CD4-positive, alpha-beta T cell treated with Interleukin-15 for 4 hours (primary cell): ENCODE measurements around the gene SCIN.

Source experiments
- DNase-seq: peaks from one replicate; pipeline ENCODE4 v3.0.0-alpha.2; 2020; ENCODE audit warnings: low spot score

The SCIN gene

DNA sequence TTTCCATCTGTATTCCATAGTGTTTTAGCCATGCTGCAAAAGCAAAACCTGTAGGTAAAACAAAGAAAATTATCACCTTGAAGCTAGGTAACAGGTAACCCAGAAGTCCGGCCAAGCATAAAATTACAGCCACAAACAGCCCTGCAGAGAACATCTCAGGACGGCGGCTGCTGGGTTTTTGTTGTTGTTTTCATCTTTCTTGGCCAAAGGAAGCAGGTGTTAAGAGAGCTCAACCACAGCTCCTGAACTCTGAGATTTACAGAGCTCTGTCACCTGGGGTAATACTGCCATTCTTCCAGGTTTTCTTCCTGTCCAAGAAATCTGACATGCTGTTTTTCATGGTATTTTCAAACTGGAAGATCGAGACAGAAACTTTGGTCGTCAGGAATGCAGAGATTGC lies 847 bp upstream of the SCIN start:
- no peak for DNase-seq

GRCh38 chr7:12570168-12570533 lies 369 bp upstream of the SCIN start:
- no peak for DNase-seq

DNA sequence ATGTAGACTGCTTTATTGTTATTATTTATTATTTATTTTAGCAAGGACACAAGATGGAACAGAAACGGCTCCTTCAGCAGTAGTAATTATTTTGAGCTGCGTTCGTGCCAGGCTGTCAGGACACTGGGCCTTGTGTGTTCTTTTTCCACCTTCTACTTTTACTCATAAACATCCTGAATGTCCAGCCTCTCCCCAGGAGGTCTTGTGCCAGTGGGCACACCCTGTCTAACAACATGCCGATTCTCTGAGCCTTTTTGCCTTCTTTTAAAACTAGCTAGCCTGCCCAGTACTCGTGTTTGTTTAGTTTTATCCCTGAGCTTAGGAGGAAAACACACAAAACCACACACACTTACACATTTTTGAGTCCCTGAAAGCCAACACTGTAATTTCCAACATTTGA lies 1.2 kb downstream of the SCIN start:
- no peak for DNase-seq

GRCh38 chr7:12572941-12573575 lies 2.5 kb downstream of the SCIN start:
- DNase-seq = no peak

DNA sequence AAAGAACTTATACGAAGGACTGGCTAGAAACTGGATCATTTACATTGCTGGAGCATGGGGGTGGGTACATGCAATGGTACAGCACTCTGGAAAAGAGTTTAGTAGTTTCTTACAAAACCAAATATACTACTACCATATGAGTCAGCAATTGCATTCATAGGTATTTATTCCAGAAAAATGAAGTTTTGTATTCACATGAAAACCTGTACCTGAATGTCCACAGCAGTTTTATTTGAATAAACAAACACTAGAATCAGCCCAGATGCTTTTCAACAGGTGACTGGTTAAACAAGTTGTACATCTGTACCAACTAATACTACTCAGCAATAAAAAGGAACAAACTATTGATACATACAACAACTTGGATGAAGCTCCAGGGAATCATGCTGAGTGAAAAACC lies 3.4 kb downstream of the SCIN start:
- no peak for DNase-seq

DNA sequence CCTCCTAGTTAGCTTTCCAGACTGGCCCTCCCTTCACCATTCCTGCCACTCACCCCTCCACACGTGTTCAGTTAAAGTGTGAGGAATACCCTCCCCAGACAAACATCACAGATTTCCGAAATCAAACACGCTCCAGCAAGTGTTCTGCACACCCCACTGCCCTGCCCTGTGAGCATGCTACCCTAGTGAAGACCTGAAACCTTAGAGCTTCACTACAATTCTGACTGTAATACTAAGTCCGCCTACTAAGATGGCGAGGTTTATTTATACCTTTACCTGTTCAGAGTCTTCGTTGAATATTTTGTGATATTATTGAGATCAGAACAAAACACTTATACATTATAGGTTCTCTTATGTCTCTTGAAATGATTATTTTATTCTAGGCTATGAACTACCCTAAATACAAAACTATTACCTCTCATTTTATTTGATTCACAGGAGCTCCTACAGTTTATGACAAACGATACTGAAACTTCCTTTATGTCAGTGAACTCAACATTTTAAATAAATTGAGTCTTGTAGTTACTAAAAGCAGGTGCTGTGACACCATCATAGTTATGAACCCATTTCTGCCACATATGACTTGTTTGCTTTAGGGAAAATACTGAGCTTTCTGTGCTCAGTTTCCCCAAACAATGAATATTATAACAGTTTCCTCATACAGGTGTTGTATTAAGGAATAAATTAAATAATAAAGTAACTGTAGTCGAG lies 8.6 kb downstream of the SCIN start:
- DNase-seq = no peak

- no peak for DNase-seq
These were observed 11.4 kb downstream of the SCIN start for GRCh38 chr7:12581897-12582296.

DNA sequence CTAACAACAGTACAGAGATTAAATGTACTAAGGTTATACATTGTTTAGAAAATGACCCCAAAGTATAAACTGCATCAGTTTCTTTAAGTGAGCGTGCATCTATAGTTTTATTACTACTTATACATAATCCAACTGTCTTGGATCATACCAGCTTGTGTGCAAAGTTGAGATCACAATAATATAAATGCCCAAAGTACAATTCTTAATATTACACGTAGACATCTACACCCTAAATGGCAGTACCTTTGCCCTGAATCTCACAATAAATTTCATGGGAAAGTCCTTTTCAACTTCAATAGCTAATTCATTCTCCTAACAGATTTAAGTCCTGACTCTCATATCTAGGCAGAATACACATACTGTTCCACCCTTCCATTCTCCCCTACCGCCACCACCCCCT lies 11.8 kb downstream of the SCIN start:
- DNase-seq = no peak

DNA sequence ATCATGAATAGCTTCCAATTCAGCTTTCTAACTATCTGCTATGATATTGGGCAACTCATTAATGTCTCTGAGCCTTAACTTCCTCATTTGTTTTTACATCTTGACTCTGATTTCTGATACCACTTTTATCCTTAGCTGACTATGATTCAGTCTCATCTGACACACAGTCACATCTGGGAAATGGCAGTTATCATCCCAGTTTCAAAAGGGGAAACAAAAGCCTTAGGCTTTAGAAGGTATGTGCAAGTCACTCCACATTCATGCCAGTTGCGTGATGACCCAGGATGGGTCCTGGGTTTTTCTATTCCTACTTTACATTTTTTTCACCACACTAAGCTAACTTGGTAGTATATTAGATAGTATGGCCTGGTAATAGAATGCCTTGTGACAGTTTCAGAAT lies 12.7 kb downstream of the SCIN start:
- DNase-seq = no peak

DNA sequence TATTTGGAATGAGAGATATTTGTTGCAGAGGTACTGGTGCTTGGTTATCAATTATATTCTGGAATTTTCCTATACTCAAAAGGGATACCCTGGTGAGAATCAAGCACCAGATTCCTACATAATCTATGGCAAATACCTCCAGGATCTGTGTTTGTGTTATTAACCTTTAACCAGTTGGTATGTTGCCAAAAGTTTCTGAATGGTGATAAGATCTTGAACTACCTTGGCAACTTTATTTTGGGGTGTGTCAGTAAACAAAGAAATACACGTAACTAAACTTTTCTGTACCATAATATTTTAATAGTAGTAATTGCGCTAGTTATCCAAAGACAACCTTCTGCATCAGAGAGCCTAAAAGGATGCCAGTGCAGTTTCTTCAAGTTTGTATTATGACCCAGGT lies 13.4 kb downstream of the SCIN start:
- DNase-seq = no peak

GRCh38 chr7:12584930-12585329 lies 14.4 kb downstream of the SCIN start:
- DNase-seq = no peak

DNA sequence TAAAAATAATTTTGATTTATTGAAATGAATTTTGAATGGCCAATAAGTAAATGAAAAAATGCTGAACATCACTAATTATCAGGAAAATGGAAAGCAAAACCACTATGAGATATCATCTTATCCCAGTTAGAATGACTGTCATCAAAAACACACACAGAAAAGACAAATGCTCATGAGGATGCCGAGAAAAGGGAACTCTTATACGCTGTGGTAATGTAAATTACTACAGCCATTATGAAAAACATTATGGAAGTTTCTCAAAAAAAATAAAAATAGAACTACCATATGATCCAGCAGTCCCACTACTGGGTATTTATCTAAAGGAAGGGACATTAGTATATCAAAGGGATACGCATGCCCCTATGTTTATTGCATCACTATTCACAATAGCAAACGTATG lies 15.8 kb downstream of the SCIN start:
- DNase-seq = no peak

- DNase-seq = no peak
These were observed 17.9 kb downstream of the SCIN start for GRCh38 chr7:12588259-12588904.

GRCh38 chr7:12590559-12590958 lies 20.0 kb downstream of the SCIN start:
- DNase-seq = no peak

GRCh38 chr7:12594122-12594897 lies 23.8 kb downstream of the SCIN start:
- DNase-seq = no peak

DNA sequence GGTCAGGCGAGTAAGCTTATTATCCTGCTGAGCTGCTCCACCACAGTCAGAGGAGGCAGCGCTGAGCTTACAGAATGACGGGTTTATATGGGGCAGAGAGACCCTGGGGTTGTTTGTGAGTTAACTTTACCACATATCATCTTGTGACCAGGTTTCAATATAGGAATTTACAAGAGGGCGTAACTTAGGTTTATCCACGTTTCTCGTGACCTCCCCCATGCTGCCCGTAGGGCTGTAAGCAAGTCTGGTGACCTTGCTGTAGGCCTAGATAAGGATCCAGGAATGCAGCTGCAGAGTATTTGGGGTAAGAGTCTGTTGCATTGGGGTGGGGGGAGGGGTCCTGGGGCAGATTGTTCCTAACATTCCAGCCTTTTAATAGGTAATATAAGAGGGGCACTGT lies 24.6 kb downstream of the SCIN start:
- no peak for DNase-seq

DNA sequence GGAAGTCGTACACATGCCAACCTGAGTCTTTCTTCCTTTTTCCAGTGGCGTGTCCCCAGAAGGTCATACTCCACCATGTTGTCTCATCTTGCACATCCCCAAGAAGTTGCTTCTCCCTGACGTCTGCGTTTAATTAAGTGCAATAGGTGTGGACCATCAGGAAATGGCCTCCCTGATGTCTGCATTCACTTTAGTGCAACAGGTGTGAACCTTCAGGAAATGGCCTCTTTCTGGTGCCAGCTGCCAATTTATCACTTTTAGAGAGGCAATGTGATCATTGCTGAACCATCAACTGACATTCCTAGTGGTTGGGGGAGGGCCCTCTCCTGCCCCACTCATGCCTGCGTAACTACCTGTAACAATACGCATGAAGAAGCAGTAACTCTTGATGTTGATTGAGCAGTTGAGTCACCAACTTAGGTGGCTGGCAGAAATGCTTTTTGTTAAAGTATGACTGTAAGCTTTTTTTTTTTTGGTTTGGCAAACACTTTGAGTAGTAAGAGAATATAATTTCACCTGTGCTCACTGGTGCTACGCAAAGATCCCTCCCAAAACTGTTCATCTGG lies 25.8 kb downstream of the SCIN start:
- no peak for DNase-seq

DNA sequence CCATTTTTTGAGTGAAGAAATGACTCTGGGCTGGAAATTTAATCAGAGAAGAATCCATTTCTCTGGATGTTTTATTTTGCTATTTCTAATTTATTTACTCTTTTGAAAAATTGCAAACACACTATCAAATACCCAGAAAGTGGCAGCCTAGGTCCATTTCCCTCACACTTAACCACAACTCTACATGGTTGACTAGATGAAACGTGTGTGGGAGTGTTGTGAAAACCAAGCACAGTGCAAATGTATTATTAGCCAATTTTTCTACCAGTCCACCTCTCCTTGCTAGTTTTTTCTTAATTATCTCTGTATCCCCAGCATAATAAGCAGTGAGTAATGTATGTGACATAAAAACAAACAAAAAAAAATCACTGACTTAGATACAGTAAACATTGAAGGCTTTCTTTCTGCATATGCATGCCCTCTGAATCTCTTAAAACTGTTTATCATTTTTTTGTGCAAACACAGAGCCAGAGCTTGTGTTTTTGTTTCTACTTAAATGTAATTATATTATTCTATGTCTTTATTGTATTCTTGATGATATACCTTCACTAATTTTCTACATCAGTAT lies 30.9 kb downstream of the SCIN start:
- DNase-seq = no peak

DNA sequence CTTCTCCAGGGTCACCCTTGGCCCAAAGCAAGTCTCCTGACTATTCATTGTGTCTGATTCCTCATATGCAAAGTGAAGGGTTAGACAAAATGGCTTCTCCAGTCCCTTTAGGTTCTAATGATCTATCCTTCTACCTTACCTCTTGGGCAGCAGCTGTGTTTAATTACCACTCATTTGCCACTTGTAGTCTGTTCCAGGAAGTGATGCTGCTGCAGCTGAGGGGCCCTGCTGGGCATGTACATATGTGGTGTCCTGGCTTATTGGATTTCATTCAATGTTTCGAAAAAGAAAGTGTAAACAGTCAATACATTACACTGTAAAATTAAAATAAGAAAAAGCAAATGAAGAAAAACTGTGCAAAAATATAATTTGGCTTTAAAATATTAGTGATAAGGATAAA lies 36.6 kb downstream of the SCIN start:
- no peak for DNase-seq

GRCh38 chr7:12609561-12609960 lies 39.0 kb downstream of the SCIN start:
- no peak for DNase-seq

GRCh38 chr7:12610899-12611298 lies 40.4 kb downstream of the SCIN start:
- DNase-seq = no peak

- DNase-seq = no peak
These were observed 42.1 kb downstream of the SCIN start for GRCh38 chr7:12612622-12613021.
